Amniotic stem cell (primary cell): ENCODE data around the gene CD83.

ENCODE experiments used
- DNase-seq: peaks from one replicate; lab custom pipeline; 2025; lab: John Stamatoyannopoulos, UW

CD83 gene

GRCh38 chr6:14091339-14091978 is 26.1 kb upstream of the CD83 start:
- no peak for DNase-seq

GRCh38 chr6:14092316-14092715 is 25.3 kb upstream of the CD83 start:
- no peak for DNase-seq

GRCh38 chr6:14092838-14093789 is 24.5 kb upstream of the CD83 start:
- DNase-seq, result no peak

- no peak for DNase-seq
Observed at GRCh38 chr6:14094721-14095120, 22.9 kb upstream of the CD83 start.

- no peak for DNase-seq
Observed at GRCh38 chr6:14095437-14095836, 22.1 kb upstream of the CD83 start.

- no peak for DNase-seq
Observed at GRCh38 chr6:14100138-14100537, 17.4 kb upstream of the CD83 start.

- no peak for DNase-seq
Observed at GRCh38 chr6:14100966-14101365, 16.6 kb upstream of the CD83 start.

GRCh38 chr6:14102383-14102782 is 15.2 kb upstream of the CD83 start:
- no peak for DNase-seq

- no peak for DNase-seq
Observed at GRCh38 chr6:14105547-14105946, 12.0 kb upstream of the CD83 start.

- DNase-seq, result no peak
Observed at GRCh38 chr6:14107000-14107399, 10.6 kb upstream of the CD83 start.

GRCh38 chr6:14107711-14108494 is 9.7 kb upstream of the CD83 start:
- DNase-seq, result no peak

GRCh38 chr6:14108571-14109410 is 8.8 kb upstream of the CD83 start:
- DNase-seq, result no peak

GRCh38 chr6:14109411-14109826 is 8.2 kb upstream of the CD83 start:
- DNase-seq, result no peak

GRCh38 chr6:14110001-14110818 is 7.4 kb upstream of the CD83 start:
- no peak for DNase-seq

GRCh38 chr6:14113976-14114375 is 3.6 kb upstream of the CD83 start:
- DNase-seq, result no peak

- DNase-seq, result no peak
Observed at GRCh38 chr6:14118091-14118439, 493 bp downstream of the CD83 start.

GRCh38 chr6:14118446-14118845 is 874 bp downstream of the CD83 start:
- DNase-seq, result no peak

GRCh38 chr6:14119784-14120183 is 2.2 kb downstream of the CD83 start:
- no peak for DNase-seq

- DNase-seq, result no peak
Observed at GRCh38 chr6:14120546-14120945, 3.0 kb downstream of the CD83 start.

- DNase-seq, result no peak
Observed at GRCh38 chr6:14121936-14122344, 4.4 kb downstream of the CD83 start.
